GM12801 (cell line): ENCODE data around the gene ARF3.

Source experiments
- TF ChIP-seq, protein P1 (sequence below): IDR thresholded peaks from one replicate; pipeline ENCODE4 v1.5.1; 2011; ENCODE audit warnings: control low read depth; ENCODE audit not compliant: insufficient read length; ENCODE audit errors: extremely low read depth

ARF3 gene

DNA sequence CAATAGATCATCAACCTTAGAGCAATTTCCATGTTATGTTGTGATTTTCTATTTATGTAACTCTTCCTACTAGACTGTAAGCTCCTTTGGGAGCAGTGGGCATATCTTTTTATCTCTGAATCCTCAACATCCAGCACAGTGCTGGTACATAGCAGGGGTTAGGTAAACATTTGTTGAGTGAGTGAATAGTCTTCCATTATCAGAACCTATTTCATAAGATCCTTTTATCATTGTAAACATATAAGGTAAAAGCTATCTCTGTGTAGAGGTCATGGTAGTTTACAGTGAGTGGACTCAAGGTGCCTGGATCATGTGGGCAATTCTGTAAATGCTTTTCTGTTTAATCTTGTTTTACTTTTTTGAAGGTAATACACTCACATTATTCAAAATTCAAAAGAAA, 47.1 kb downstream of the ARF3 start:
- TF ChIP-seq, protein P1, sequence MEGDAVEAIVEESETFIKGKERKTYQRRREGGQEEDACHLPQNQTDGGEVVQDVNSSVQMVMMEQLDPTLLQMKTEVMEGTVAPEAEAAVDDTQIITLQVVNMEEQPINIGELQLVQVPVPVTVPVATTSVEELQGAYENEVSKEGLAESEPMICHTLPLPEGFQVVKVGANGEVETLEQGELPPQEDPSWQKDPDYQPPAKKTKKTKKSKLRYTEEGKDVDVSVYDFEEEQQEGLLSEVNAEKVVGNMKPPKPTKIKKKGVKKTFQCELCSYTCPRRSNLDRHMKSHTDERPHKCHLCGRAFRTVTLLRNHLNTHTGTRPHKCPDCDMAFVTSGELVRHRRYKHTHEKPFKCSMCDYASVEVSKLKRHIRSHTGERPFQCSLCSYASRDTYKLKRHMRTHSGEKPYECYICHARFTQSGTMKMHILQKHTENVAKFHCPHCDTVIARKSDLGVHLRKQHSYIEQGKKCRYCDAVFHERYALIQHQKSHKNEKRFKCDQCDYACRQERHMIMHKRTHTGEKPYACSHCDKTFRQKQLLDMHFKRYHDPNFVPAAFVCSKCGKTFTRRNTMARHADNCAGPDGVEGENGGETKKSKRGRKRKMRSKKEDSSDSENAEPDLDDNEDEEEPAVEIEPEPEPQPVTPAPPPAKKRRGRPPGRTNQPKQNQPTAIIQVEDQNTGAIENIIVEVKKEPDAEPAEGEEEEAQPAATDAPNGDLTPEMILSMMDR: no peak

DNA sequence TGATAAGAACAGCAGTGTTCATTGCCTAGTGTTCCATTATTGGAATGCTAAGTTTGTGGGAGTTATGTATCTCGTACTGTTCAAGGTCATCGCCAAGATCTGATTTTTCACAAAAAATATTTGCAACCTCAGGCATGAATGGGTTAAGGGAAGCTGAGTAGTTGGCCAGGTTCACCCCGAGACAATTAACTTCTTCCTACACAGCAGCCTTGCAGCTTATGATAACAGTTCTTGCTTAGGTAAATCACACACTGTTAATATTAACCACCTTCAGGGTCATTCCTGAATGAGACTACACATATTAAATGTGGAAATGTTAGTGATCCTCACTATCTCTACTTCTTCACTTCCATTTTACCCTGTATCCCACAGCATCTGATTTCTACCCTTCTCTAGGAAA, 50.0 kb downstream of the ARF3 start:
- TF ChIP-seq, protein P1: no peak

DNA sequence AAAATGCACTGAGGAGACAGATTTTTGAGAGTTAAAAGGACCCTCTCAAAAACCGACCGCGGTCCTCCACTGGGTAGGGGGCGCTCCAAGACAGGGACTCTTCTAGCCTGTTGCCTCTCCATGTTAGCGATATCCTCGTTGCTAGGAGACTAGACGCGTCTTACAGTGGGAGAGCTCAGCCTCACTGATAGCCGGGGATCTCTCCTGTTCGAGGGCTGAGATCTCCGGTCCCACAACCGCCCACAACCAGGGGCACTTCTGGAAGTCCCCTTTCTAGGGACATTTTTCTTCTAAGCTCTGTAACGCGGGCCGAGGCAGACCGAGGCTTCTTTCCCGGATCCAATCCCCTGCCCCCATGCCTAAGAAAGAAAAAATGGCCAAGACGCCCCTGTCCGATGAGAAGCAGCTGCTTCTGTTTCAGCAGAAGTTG, 53.3 kb downstream of the ARF3 start:
- TF ChIP-seq, protein P1: no peak

DNA sequence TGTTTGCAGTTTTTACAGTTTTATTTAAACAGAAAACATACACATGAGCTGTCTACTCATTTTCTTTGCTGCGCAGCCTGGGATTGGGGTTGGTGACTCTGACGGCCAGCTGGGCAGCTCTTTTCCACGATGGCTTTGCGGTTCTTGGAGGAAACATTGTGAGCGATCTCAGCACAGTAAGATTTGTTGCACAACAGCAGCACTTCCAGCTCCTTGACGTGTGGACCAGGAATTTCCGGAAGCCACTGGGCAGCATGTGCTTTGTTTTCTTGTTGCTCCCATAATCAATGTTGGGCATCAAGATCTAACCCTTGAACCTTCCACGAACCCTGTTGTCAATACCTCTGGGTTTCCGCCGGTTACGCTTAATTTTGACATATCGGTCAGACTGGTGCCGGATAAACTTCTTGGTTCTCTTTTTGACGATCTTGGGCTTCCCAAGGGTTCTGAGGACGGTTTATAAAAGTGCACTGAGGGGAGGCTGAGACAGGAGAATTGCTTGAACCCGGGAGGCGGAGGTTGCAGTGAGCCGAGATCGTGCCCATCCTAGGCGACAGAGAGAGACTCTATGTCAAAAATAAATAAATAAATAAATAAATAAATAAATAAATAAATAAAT, 53.8 kb downstream of the ARF3 start:
- TF ChIP-seq, protein P1: no peak

DNA sequence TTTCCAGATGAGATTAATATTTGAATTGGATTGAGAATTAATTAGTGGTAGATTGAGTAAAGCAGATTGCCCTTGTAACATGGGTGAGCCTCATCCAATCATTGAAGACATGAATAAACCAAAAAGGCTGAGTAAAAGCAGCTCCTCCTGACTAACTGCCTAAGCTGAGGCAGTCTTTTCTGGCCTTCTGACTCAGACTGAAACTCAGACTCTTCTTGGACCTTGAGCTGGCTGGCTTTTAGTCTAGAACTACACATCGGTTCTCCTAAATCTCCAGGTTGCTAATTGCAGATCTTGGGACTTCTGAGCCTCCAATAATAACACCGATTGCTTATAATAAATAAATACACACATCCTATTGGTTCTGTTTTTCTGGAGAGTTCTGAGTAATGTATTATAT, 56.0 kb downstream of the ARF3 start:
- TF ChIP-seq, protein P1: no peak

DNA sequence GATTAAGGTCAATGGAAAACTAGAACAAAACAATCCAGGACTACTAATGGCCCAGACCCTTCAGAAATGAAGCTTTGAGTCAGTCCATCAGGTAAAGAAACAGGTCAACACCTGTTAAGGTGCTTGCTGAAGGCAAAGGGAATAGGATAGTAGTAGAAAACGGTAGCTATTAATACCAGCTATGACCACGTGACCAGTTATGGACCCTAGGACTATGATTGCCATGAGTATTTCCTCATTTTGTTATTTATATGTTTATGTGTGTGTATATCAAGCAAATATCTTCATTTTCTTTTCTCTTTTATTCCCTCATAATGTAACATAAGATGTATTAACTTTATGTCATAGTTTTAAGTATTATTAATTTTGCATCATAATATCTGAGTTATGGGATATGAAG, 57.6 kb downstream of the ARF3 start:
- TF ChIP-seq, protein P1: no peak

DNA sequence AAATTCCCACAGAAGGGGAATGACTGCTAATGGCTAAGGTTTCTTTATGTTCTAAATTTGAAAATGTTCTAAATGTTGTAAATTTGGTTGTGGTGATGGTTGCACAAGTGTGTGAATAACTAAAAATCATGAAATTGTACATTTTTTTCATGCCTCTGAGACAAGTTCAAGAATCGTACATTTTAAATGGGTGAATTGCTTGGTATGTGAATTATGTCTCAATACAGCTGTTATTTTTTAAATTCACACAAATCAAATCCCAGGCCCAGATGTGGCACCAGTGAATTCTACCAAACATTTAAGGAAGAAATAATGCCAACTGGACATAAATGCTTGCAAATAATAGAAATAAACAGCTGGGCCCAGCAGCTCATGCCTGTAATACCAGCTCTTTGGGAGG, 63.0 kb downstream of the ARF3 start:
- TF ChIP-seq, protein P1: no peak
